Activated CD8-positive, alpha-beta memory T cell treated with anti-CD3 and anti-CD28 coated beads, Interleukin-2, amount 50 U/mL, for 1 hour (primary cell): ENCODE results near the gene B3GALT5.
"Not testable (repeated sequence)": the region's sequence is repeated elsewhere in the genome, so short reads cannot be mapped to it uniquely, and the experiment has no call there.

Source experiments
- DNase-seq: peaks from one replicate; pipeline ENCODE4 v3.0.0-alpha.2; 2020; ENCODE audit errors: extremely low read depth

Gene B3GALT5

DNA sequence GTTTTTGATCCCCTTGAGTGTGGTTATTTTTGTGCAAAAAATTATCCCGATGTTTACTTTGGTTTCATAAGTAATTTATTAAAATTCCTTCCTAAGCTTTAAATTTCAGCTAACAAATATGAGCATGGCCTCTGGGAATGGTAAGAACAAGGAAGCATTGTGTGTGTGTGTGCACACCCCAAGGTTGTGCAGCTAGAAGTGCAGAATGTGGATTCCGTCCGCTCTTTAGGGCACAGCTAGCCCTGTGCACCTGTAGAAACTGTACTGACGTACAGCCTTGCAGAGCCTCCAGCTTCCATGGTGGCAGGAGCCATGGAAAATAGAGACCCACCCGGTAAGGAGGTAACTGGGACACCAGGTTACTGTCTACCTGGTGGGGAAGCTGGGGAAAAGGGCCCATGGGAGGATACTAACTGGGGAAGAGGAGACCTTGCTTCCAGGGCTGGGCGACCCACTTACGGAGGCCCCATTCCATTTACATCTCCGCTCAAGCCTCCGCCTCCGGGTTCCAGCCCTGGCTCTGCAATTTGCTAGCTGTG lies 54.7 kb downstream of the B3GALT5 start:
- DNase-seq, result no peak

DNA sequence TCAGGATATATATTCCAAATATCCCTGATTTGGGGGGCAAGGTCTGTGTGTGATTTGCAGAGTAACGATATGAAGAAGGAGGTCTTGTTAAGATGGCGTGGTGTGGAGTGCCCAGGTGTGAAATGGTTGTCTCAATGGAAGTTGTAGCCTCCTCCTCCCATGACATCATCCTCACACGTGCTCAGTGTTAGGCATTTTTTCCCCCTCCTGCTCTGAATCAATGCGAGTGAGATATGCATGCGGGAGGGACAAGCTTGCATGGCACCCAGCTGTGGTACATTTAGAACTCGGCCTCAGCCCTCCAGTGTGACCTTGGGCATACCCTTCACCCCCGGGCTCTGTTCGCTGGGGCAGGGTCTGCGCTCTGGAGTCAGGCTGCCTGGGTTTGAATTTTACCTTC lies 55.6 kb downstream of the B3GALT5 start:
- no peak for DNase-seq

DNA sequence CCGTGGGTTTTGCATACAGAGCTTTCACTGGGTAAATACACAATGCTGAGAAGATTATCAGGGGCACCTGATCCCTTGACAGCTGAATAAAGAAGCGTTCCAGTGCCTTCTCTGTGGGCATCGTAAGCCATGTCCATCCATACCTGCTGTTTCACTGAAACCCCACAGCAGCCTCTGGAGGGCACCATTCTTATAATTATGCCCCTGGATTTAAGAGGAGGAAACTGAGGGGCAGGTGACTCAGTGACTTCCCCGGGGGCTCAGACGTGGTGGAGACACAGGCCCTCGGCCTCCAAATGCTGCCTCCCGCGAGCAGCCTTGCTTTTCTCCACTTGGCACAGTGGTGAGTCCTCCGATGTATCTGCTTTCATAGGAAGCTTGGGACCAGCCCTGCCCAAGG lies 56.7 kb downstream of the B3GALT5 start:
- no peak for DNase-seq

DNA sequence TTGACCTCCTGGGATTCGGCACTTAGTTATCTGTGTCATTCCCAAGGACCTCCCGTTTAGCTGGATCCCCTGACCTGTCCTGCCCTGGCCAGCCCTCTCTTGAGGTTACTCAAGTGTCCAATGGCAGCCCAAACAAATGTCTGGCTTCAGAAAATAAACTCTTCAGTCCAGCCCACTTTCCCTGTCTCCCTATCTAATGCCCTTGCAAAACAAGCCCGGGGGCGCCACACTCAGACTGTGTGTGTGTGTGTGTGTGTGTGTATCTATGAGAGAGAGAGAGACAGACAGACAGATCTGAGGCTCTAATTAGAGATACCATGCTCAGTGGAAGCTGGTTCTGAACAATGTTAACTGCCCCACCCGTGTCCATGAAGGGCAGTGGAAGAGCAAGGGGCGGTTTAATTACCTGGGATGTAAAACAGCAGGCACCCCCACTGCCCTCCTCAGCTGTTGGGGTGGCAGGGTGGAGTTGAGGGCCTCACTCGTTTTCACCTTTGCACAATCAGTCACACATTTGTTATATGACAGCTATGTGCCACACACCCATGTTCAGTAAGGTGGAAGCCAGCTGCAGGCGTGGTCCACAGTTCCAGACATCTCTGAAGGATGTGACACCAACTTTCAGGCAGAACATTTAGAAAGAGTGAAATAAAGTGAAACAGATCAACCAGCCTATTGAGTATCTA lies 57.4 kb downstream of the B3GALT5 start:
- DNase-seq, result no peak

DNA sequence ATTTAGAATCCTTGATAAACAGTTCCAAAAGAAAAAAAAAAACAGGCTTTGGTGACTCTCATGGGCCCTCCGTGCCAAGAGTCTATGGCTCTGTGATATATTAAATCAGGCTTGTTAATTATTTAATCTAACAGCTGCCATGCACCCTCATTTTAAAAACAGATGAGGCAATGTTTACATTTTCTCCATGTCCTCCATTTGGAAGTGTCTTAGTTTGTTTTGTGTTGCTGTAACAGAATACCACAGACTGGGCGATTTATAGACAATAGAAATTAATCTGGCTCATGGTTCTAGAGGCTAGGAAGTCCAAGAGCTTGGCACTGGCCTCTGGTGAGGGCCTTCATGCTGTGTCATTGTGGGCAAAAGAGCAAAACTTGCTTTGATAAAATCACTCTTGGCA lies 58.0 kb downstream of the B3GALT5 start:
- DNase-seq, result no peak

DNA sequence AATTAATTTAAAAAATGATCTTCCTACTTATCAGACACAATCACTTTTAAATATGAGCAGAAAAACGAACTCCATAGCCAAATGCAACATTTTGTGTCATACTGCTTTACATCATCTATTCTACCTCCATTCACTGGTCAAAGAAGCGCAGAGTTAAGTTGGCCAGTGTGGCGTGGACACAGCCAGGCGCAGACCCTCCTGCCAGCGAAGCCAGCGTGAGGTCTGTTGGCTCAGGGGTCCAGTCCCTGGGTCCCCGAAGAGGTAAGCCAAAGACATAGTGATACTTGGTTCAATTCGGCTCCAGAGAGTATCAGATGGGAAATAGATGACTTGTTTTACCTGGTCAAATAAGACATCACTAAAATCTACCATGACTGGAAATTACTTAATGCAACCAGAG lies 59.2 kb downstream of the B3GALT5 start:
- no peak for DNase-seq

DNA sequence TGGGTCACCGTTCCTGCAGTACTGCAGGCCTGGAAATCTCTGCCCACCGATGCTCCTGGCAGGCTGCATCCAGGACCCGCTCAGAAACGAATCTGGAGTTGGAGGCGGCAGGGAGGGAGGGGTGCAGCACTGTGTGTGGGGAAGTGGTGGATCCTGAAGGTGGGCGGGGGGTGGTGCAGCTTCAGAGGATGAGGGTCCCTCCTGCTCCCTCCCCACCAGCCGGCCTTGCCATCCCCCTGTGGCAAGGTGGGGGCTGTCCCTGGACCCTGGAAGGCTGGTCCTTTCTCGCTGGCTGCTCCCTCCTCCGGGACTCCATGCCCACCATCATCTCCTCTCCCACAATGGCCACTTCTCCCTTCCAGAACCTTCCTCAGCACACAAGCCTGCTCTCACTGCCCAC lies 60.4 kb downstream of the B3GALT5 start:
- DNase-seq, result no peak

DNA sequence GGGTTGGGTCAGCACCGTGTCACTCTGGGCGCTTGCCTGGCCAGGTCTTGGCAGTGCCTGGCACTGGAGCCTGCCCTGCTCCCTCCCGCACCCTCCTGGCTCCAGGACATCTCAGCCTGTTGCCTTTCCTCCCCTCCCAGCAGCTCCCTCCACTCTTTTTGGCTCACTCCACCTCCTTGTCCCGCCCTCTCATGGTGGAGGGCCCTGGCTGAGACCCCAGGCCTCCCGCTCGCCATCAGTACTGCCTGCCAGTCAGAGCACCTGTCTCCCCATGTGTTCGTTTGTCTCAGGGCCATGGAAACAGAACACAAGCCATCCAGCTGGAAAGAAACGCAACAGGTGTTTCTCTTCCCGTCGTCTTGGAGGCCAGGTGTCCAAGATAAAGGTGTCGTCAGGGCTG lies 61.0 kb downstream of the B3GALT5 start:
- DNase-seq, result no peak

DNA sequence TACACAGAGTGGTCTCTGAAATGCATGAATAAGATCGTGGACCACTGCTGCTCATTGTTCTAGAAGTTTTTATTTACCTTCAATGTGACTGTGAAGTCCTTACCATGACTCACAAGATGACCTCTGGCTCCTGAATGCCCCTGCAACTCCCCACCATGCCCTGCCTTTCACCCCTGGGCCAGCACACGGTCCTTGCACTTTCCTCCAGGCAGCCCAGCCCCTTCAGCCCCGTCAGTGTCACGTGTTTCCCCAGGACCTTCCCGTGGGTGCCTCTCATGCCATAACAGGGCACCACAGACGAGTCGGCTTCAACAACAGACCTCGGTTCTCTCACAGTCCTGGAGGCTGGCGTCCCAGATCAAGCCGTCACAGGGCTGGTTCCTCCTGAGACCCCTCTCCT lies 62.1 kb downstream of the B3GALT5 start:
- no peak for DNase-seq

DNA sequence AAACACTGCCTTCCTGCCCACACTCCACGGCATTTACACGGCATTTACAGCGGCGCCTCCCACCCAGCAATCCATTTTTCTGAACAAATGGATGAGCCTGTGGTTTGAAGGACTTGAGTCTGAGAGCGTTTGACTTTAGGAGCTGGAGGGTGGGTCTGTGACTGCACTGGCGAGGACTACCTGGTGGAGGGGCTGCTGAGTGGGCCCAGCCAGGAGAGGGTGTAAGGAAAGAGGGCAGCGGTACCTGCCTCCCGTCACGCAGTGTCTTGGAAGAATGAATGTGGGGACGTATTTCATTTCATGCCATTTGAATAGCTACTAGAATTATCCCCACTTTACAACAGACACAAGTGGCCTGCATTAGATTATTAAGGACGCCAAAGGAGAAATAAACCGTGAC lies 62.9 kb downstream of the B3GALT5 start:
- DNase-seq, result no peak

DNA sequence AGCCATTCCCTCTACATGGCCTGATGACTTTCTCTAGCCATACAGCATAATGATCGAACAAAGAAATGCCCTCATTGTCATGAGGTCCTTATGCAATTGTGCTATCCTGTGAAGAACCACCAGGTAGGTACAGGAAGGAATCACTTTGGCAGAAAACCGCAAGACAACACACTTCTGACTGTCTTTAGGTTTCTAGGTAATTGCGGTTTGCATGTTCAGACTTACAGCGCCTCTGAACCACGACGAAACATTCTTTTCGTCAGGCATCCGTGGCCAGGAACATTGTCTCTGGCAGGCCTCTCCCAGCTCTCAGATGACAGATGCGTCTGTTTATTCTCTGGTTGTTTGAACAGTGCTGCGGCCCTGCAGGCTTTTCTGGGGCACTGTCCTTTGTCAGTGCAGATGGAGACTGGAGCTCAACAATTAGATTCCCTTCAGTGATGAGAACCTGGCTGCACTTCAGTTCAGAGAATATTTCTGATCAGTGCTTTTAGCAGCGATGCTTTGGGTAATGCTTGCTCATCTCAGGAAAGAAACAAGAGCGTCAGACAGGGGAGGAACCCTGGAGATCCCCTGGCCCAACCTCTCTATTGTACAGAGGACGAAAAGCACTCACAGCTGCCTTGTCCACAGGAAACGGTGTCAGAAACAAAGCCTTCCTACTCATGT lies 63.4 kb downstream of the B3GALT5 start:
- DNase-seq, result no peak

DNA sequence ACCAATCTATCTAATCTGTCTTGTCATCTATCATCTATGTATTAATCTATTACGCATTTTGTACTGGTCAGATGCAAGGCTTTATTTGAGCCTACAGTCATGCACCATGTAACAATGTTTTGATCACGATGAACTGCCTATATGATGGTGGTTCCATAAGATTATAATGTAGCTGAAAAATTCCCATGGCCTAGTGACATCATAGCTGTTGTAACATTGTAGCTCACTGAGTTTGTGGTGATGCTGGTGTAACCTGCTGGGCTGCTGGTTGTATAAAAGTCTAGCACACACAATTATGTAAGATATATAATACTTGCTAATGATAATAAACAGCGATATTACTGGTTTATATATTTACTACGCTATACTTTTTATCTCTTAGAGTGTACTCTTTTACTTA lies 67.5 kb downstream of the B3GALT5 start:
- no peak for DNase-seq

DNA sequence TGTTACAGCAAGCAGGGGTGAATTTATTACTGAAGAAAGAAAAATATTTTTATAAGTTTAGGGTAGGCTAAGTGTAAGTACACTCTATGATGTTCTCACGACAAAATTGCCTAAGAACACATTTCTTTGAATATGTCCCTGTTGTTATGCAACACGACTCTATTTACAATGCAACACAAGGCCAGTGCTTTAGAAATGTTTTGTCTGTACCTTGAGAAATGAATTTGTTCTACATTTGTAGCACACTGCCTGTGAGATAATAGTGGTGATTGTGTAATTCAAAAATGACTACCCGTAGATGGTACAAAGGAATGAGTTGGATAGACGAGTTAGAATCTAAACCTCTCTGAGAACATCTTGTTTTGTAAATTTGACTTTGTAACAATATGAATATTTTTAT lies 68.5 kb downstream of the B3GALT5 start:
- no peak for DNase-seq

DNA sequence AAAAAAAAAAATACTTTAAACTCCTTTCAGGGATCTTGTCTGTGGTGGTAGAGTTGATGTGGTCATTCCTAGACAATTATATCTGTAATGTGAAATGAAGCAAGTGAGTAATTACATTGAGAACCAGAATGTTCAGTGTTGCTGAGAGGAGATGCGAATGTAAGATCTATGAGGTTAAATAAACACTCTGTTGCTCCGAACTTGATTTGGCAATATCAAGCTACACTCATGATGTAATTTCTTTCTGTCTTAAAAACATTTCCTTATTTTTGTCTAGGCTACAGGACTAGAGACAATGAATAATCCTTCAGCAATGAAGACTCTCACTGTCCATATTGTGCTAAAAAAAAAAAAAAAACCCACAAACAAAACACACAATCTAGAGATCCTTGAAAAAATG lies 69.1 kb downstream of the B3GALT5 start:
- DNase-seq, result no peak

DNA sequence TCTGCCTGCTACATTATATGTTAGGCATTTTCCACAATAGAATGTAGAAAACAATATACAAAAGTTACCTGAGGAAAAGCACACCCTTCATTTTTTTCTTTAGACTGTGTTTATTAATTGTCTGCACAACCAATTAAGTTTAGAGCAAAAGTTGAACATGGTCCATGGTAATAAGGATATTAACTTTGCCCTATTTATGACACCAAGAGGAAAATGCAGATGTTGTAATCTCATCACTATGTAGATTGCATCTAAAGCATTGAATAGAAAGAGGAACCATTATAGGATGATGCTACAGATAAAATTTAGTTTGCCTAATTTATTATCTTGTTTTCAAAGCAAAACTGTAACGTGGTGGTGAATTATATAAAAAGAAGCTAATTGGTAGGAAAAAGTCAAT lies 72.5 kb downstream of the B3GALT5 start:
- no peak for DNase-seq

DNA sequence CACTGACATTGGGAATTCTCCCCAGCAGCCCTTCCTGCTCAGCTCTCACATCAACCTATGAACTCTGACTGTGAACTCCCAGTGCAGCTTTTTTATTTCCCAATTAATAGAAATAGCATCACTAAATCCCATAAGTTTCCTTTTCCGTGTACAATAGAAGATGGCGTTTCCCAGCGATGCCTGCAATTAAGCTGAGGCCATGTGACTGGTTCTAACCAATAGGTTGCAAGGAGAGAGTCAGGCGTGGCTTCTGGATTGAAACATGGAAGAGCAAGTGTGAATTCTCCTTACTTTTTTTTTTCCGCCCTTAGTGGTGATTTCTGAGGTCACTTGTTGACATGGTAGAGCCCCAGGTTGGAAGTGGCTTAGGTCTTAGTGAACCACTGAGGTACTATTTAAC lies 73.3 kb downstream of the B3GALT5 start:
- DNase-seq, result no peak

DNA sequence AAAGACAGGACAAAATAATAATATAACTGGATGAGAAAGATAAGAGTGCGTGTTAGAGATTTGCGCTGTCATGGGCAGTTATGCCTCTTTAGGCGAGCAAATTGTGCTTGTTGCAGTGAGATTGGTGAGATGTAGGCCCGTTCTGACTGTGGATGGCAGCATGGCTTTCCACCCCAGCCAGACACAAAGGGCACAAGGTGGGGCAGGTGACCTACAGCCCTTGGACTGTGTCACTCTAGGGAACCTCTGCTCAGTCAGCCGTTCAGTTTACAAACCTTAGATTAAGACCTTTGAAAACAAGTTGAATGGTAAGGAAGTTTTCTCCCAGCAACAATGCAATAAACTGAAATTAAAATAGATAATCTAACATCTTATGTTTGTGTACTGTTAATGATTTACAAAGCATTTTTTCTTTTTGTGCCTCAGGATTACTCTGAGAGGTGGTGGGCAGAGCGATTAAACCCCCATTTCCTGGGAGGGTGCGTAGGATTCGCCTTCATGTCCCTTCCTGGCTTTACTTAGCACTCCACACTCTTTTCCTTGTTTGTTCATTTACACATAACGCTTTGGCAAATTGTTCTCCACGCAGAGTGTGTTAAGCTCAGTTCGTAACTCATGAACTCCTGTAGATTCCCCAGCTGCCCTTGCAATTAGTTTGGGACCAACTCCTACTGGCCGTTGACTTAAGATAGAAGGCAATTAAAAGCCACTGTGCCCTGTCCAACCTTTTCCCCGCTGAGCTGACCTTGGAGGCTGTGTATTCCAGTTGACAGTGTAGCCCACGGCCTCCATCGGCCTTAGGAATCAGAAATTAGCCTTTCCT lies 74.1 kb downstream of the B3GALT5 start:
- no peak for DNase-seq

DNA sequence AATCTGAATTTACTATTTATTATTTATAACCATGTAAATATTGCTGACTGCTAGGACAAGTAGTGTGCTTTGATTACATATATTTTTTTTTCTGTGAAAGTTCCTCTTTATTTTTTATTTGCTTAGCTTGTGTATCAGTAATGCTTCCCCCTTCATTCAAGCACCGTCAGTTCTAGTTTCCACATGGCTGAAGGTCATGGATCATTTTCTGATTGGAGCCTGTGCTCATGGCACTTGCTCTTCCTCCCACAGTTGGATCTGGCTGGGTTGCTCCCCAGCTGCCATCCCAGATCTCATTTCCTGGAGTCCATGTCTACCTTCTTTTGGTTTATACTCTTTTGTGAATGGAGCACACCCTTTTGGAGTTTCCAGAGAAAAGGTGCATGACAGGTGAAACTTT lies 75.3 kb downstream of the B3GALT5 start:
- DNase-seq, result no peak

DNA sequence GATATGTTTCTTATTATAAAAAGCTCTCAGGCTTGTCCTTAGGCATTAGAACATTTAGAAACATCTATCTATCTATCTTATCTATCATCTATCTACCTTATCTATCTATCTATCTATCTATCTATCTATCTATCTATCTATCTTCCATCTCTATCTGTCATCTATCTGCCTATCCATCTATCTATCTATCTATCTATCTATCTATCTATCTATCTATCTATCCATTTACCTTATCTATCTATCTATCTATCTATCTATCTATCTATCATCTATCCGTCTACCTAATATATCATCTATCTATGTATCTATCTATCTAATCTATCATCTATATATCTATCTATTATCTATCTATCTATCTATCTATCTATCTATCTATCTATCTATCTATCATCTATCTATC lies 77.1 kb downstream of the B3GALT5 start:
- DNase-seq, result not testable (repeated sequence)

DNA sequence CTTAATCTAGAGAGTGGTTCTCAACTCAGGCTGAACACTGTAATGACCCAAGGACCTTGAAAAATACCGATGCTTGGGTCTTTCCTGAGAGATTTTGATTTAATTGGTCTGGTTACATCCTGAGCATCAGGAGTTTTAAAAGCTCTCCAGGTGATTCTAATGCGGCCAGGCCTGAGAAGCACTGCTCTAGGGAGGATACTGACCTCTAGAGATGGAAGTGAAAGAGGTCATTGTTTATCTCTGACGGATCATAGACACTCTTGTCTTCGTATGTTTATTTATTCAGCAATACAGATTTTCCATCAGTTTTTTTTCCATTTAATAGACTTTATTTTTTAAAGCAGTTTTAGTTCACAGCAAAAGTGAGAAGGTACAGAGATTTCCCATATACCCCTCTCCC lies 77.7 kb downstream of the B3GALT5 start:
- no peak for DNase-seq

DNA sequence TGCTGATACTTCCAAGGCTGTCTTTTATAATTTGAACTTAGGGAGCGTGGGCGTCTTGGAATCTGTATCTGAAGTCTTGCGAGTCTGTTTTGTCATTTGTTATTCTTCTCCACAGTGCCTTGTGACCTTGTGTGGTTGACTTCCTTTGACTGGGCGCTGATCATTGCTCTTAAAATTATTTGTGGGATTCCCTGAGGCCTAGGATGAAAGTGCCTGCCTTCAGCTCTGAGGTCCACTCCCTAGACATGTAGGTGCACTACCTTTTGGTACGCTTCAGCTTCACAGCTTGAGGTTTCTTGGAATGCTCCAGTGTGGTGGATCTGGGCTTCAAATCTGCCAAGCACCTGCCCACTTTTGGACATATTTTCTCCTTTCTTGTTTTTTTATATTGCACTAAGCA lies 82.0 kb downstream of the B3GALT5 start:
- DNase-seq, result no peak

DNA sequence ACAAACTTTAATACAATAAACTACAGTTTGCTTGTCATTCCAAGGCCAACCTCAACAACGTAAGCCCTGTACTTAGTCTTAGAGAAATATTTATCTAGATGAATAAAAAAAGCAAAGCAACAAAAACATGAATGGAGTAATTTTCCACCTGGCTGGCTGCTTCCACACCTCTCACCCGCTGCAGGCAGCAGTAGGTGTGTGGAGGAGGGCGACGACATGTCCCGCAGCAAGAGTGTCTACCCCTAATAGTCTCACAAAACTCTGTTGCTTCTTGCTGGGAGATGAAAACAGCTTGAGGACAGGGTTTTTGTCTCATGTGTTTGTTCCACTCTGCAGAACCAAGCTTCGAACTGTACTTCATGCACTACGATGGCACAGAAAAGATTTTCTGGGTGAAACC lies 83.5 kb downstream of the B3GALT5 start:
- no peak for DNase-seq

DNA sequence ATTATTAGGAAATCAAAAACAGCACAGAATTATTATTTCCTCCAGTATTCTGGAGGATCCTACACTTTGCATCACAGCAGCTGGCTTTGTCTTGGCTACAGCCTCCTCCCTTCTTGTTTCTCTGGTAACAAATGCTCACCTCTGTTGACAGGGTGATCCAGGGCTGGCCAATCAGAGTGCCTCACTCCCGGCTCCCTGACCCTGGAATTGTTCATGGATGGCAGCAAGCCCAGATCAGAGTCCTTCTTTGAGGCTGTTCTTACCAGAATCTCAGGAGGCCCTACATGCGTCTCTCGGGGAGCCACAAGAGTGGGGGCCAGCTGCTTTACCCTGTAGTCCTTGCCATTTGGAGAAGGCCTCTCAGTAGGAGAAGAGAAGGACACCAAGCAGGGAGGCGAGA lies 83.9 kb downstream of the B3GALT5 start:
- DNase-seq, result no peak
